ENCODE results near the gene TCEAL3. TPM values are rescaled to one million over a fixed set of nuclear protein-coding genes. Genes with fewer than 3 reads are reported as not detected.

TCEAL3 gene
- total and polyA plus RNA-seq, 8 donors, result 7.0 to 40.2 (median 8.1) TPM

DNA sequence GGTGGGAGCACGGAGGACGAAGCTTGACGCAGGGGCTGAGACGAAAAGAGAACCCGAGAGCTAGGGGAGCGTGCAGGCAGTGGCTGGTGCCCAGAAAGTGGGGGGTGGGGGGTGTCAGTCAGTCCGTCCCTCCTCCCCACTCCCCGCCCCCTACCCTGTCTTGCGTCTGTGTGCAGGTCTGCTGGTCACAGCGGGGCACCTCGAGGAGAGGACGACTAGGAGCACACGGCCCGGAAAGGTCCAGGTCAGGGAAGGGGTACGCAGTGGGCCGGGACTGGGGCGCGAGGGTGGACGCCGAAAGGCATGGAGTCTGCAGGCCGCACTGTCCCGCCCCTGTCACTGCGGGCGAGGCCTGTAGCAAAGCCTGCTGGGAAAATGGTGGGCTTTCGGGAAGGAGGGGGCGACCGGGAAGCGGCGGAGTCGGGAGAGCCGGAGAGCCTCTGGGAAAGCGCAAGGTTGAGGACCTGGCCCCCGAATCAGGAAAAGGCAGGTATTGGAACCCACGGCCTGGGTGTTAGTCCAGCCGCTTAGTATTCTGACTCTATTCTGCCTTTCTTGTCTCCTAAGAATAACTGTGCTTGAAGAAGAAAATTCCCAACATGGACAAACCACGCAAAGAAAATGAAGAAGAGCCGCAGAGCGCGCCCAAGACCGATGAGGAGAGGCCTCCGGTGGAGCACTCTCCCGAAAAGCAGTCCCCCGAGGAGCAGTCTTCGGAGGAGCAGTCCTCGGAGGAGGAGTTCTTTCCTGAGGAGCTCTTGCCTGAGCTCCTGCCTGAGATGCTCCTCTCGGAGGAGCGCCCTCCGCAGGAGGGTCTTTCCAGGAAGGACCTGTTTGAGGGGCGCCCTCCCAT, 21.8 kb downstream of the TCEAL3 start:
- TF ChIP-seq, protein P1, sequence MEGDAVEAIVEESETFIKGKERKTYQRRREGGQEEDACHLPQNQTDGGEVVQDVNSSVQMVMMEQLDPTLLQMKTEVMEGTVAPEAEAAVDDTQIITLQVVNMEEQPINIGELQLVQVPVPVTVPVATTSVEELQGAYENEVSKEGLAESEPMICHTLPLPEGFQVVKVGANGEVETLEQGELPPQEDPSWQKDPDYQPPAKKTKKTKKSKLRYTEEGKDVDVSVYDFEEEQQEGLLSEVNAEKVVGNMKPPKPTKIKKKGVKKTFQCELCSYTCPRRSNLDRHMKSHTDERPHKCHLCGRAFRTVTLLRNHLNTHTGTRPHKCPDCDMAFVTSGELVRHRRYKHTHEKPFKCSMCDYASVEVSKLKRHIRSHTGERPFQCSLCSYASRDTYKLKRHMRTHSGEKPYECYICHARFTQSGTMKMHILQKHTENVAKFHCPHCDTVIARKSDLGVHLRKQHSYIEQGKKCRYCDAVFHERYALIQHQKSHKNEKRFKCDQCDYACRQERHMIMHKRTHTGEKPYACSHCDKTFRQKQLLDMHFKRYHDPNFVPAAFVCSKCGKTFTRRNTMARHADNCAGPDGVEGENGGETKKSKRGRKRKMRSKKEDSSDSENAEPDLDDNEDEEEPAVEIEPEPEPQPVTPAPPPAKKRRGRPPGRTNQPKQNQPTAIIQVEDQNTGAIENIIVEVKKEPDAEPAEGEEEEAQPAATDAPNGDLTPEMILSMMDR (IDR thresholded peaks at IDR 0.05), result no peak
- Histone ChIP-seq H3K27ac (peak overlapping the region; percentile 63 to 86 (median 74)), H3K27me3 (peaks cover 0 to 8% (median 0%) of the 10 kb centered on the region in 4 donors), H3K4me3 (peak overlapping the region; percentile 18 to 61 (median 46)), H3K9me3 (no peaks in the 10 kb centered on the region), H3K36me3 (no peaks in the 10 kb centered on the region), H3K4me1 (peaks cover 0 to 6% (median 6%) of the 10 kb centered on the region in 3 donors)
- FAIRE-seq, result no peak
- DNase-seq, result peak; percentile 57 to 77 (median 62)
- intact Hi-C loops (cut with DNase I), result no loop called here
- WGBS, 2 donors, result 0 to 21% methylated on average over 48 to 49 of the region's 49 CpGs
- peak; percentile 83 to 91 (median 86) for ATAC-seq

DNA sequence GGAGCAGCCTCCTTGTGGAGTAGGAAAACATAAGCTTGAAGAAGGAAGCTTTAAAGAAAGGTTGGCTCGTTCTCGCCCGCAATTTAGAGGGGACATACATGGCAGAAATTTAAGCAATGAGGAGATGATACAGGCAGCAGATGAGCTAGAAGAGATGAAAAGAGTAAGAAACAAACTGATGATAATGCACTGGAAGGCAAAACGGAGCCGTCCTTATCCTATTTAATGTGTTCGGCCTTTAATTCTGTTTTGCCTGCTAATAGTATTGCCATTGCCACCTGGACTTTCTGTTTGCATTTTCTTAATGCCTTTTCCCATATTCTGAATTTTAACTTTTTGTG, 22.4 kb downstream of the TCEAL3 start:
- peaks cover 0 to 8% (median 0%) of the 10 kb centered on the region in 4 donors for H3K27me3 ChIP-seq
- no peak for FAIRE-seq
- DNase-seq, result no peak
- no peaks in the 10 kb centered on the region for H3K36me3 ChIP-seq
- 4 to 22% methylated on average over 6 of the region's 6 CpGs for WGBS, 2 donors
- TF ChIP-seq, protein P1 (IDR thresholded peaks at IDR 0.05), result no peak
- peaks cover 0 to 6% (median 4%) of the 10 kb centered on the region in 3 donors for H3K4me1 ChIP-seq
- H3K9me3 ChIP-seq, result no peaks in the 10 kb centered on the region
- H3K27ac ChIP-seq, result peak overlapping the region in 3 of 4 donors; percentile 70 to 86 (median 78)
- H3K4me3 ChIP-seq, result peak overlapping the region; percentile 18 to 61 (median 46)
- intact Hi-C loops (cut with DNase I), result no loop called here
- no peak for ATAC-seq

DNA sequence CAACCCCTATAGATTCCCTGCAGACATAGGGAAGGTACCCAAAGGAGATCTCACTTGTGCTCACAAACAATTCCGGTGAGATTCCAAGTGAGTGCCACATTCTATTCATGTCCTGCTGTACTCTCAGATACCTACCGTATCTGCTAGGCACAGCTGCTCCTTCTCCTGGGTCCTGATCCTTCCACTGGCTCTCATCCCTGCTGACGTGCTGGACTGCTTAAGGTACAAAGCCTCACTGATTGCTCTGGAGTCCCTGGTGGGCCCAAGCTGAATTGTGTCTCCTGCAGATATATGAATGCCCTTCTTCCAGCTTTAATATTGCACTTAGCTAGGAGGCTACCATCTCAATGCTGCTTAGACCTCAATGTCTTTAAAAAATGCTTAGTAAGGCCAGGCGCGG, 23.4 kb downstream of the TCEAL3 start:
- FAIRE-seq (no peak), ATAC-seq (no peak), DNase-seq (no peak)
- intact Hi-C loops (cut with DNase I), result no loop called here
- WGBS, 2 donors, result 81 to 92% methylated on average over 5 of the region's 5 CpGs
- TF ChIP-seq, protein P1 (IDR thresholded peaks at IDR 0.05), result no peak
- Histone ChIP-seq H3K4me1 (peaks cover 0 to 6% (median 3%) of the 10 kb centered on the region in 3 donors), H3K27me3 (peaks cover 0 to 8% (median 0%) of the 10 kb centered on the region in 4 donors), H3K27ac (no peak overlapping the region), H3K9me3 (no peaks in the 10 kb centered on the region), H3K36me3 (no peaks in the 10 kb centered on the region), H3K4me3 (no peak overlapping the region)

DNA sequence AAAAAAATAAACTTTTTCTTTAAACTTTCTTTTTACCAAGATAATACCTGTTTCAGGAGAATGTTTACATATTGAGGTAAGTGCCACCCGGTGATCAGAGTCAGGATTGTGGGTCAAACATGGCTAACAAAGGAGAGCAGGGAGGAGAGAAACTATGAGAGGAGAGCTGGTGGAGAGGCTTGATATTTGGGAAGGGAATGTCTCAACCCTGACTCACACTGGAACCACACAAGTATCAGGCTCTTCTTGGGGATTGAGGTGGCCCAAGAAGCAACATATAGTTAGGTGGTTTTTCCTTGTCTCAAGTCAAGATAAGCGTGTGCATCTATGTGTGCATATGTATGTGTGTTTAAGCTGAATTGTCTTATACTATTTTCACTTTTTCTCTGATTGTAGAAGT, 27.7 kb downstream of the TCEAL3 start:
- intact Hi-C loops (cut with DNase I), result no loop called here
- Histone ChIP-seq H3K4me3 (no peak overlapping the region), H3K27me3 (peaks cover 0 to 3% (median 0%) of the 10 kb centered on the region in 4 donors), H3K27ac (no peak overlapping the region), H3K4me1 (no peaks in the 10 kb centered on the region), H3K9me3 (no peaks in the 10 kb centered on the region), H3K36me3 (no peaks in the 10 kb centered on the region)
- ATAC-seq (no peak), DNase-seq (no peak), FAIRE-seq (no peak)
- TF ChIP-seq, protein P1 (IDR thresholded peaks at IDR 0.05), result no peak
- 58 to 64% methylated on average over 2 of the region's 2 CpGs for WGBS, 2 donors

Measured in pancreas (tissue), 10 donors.